ENCODE measurements around the gene IHH. TPM values are rescaled to one million over a fixed set of nuclear protein-coding genes. Genes with fewer than 3 reads are reported as not detected.

The IHH gene
- total and polyA plus RNA-seq, 2 of the 8 experiments (the other 6 are each of a cell fraction or from before 2014, with no cell fraction given), result 0.03 TPM; not detected in 1

DNA sequence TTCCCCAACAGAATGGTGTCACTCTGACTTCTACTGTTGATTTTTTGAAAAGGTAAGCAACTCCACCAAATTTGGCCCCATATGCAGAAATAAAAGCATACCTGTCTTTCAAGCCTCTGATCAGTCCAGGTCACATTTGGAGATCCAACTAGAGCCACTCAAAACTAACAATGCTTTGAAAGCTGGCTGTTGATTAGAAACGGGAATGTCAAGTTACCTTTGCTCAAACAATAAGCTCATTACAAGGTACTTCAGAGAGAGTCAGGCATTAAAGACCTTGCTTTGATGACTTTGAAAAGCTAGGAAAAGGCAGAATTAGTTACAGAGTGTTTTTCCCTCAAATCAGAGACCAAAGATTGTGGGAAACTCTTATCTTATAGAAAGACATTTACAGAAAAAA lies 4.8 kb upstream of the IHH start:
- POLR2A ChIA-PET (ENCODE audit: partially characterized antibody), result interaction anchor here (0.6 kb wide), 1 partner anchor 439 kb away, joined by 3 read pairs; no protein-coding TSS in a partner anchor
- no peaks in the 10 kb centered on the region for H3K79me2 ChIP-seq (ENCODE audit: control insufficient read depth in 1 of 2, insufficient read depth in 2 of 2, low read length in 2 of 2)
- H2BK120ac ChIP-seq (replicated peaks; ENCODE audit: low read depth, low read length), result no peak overlapping the region
- H3K79me1 ChIP-seq (ENCODE audit: low read depth, low read length), result no peaks in the 10 kb centered on the region
- peaks cover 3% of the 10 kb centered on the region; the same call in 1 of the 2 replicates for H3K23me2 ChIP-seq (ENCODE audit: low read depth, low read length)
- no peak overlapping the region for H2BK20ac ChIP-seq (ENCODE audit: low read length)
- H2AK5ac ChIP-seq (ENCODE audit: low read depth, low read length), result no peak overlapping the region
- H3K27me3 ChIP-seq (replicated peaks in 1 of 4; ENCODE audit: control insufficient read depth in 3 of 4, extremely low read depth in 1 of 4, insufficient read depth in 3 of 4, low read length in 3 of 4), result peaks cover 24 to 37% (median 31%) of the 10 kb centered on the region in 4 experiments
- H3K9ac ChIP-seq (replicated peaks in 1 of 4; ENCODE audit: extremely low read depth in 1 of 4, low read depth in 3 of 4, low read length in 3 of 4), result no peak overlapping the region
- H3K56ac ChIP-seq (replicated peaks; ENCODE audit: insufficient read length, low read depth, low read length), result no peak overlapping the region
- H2AFZ ChIP-seq (ENCODE audit: low read length), result no peak overlapping the region
- H3K4me1 ChIP-seq (replicated peaks in 1 of 4; ENCODE audit: control insufficient read depth in 3 of 4, insufficient read depth in 4 of 4, low read length in 3 of 4), result peaks cover 0 to 2% (median 0%) of the 10 kb centered on the region in 4 experiments; a peak in 5 of 7 replicates
- H3K4ac ChIP-seq (replicated peaks; ENCODE audit: insufficient read length, low read depth, low read length), result no peak overlapping the region
- H3K4me2 ChIP-seq (ENCODE audit: insufficient read depth in 1 of 2, low read depth in 2 of 2, low read length in 2 of 2), result no peak overlapping the region
- peaks cover 0 to 6% (median 0%) of the 10 kb centered on the region in 4 experiments; a peak in 1 of 8 replicates for H3K36me3 ChIP-seq (ENCODE audit: control insufficient read depth in 2 of 4, insufficient read depth in 4 of 4, low read length in 3 of 4)
- H3K4me3 ChIP-seq (ENCODE audit: extremely low read depth in 1 of 4, insufficient read depth in 2 of 4, low read depth in 3 of 4, low read length in 4 of 4), result no peak overlapping the region
- H3K23ac ChIP-seq (ENCODE audit: insufficient read length), result no peak overlapping the region
- no peak for FAIRE-seq
- no peak overlapping the region for H4K91ac ChIP-seq (replicated peaks; ENCODE audit: insufficient read length, low read length)
- H3K27ac ChIP-seq (ENCODE audit: low read depth, low read length), result no peak overlapping the region
- H2BK12ac ChIP-seq (ENCODE audit: low read depth, low read length), result no peak overlapping the region
- 72% methylated on average over 1 of the region's 1 CpG; no CpG with 5 or more reads in 1 of the 2 experiments for WGBS, 2 experiments (ENCODE audit: extremely low coverage in 1 of 2, insufficient coverage in 1 of 2, insufficient read length in 1 of 2, insufficient replicate concordance in 2 of 2, low coverage in 1 of 2, low lambda C conversion rate in 2 of 2, missing lambda C conversion rate in 1 of 2)
- no peak overlapping the region for H3K18ac ChIP-seq (ENCODE audit: extremely low read depth, low read length)
- H3K14ac ChIP-seq (ENCODE audit: insufficient read length), result no peak overlapping the region
- H4K5ac ChIP-seq (ENCODE audit: insufficient read length, low read depth, low read length), result no peak overlapping the region
- H4K8ac ChIP-seq (ENCODE audit: extremely low read depth, insufficient read depth, low read length), result no peak overlapping the region
- H2BK15ac ChIP-seq (ENCODE audit: low read length), result no peak overlapping the region
- H4K20me1 ChIP-seq (replicated peaks in 1 of 2; ENCODE audit: control insufficient read depth in 1 of 2, insufficient read depth in 2 of 2, low read length in 2 of 2), result peaks cover 0 to 7% of the 10 kb centered on the region in 2 experiments
- H2BK5ac ChIP-seq (ENCODE audit: low read depth, low read length), result no peak overlapping the region
- no peak for DNase-seq (ENCODE audit: low read depth in 1 of 2, low spot score in 2 of 2)
- CTCF ChIA-PET (ENCODE audit: partially characterized antibody), result interaction anchor here (0.7 to 62.8 kb wide), 9 partner anchors 8 to 464 kb away, joined by 3 to 1777 read pairs (median 8); partner anchors contain the start of genes CFAP65 and IHH
- no peaks in the 10 kb centered on the region for H3K9me3 ChIP-seq (ENCODE audit: insufficient read depth in 2 of 2, low read depth in 1 of 2, low read length in 1 of 2)
- TF ChIP-seq TAF1 (IDR thresholded peaks at IDR 0.05; ENCODE audit: low read depth, low read length) (no peak), GTF2F1 (IDR thresholded peaks at IDR 0.05; ENCODE audit: borderline replicate concordance, low read depth, low read length) (no peak), CHD2 (IDR thresholded peaks at IDR 0.05; ENCODE audit: low read length) (no peak), BCL11A (IDR thresholded peaks at IDR 0.05; ENCODE audit: low read depth in 2 of 2, low read length in 2 of 2) (no peak), JUN (IDR thresholded peaks at IDR 0.05; ENCODE audit: low read depth, low read length) (no peak), ASH2L (IDR thresholded peaks at IDR 0.05; ENCODE audit: low read length) (no peak), KDM4A (IDR thresholded peaks at IDR 0.05; ENCODE audit: low read depth, low read length, severe bottlenecking) (no peak), HDAC6 (IDR thresholded peaks at IDR 0.05; ENCODE audit: low read depth, low read length) (no peak), ZNF274 (IDR thresholded peaks at IDR 0.05; ENCODE audit: borderline replicate concordance, extremely low read depth, low read length) (no peak), TBP (IDR thresholded peaks at IDR 0.05; ENCODE audit: low read depth, low read length) (no peak), SIX5 (IDR thresholded peaks at IDR 0.05; ENCODE audit: low read depth, low read length) (no peak), HDAC2 (IDR thresholded peaks at IDR 0.05; ENCODE audit: borderline replicate concordance in 1 of 2, low read depth in 2 of 2, low read length in 2 of 2) (no peak)
- TF ChIP-seq, protein P1, sequence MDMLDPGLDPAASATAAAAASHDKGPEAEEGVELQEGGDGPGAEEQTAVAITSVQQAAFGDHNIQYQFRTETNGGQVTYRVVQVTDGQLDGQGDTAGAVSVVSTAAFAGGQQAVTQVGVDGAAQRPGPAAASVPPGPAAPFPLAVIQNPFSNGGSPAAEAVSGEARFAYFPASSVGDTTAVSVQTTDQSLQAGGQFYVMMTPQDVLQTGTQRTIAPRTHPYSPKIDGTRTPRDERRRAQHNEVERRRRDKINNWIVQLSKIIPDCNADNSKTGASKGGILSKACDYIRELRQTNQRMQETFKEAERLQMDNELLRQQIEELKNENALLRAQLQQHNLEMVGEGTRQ (IDR thresholded peaks at IDR 0.05; ENCODE audit: low read length), result no peak

Measured in H1 (cell line).